Calu3 (cell line): ENCODE results near the gene IQCH. TPM values are rescaled to one million over a fixed set of nuclear protein-coding genes. Genes with fewer than 3 reads are reported as not detected.

ENCODE experiments used
- BruUV-seq: library from RNA; stranded (reverse); fragments of 400-500 nt; replicated peaks from 2 replicates; lab custom pipeline; 2021; lab: Mats Ljungman, UMichigan
- CTCF ChIA-PET: fragments of 300-600 bp; sonication (Branson Sonifier 250); formaldehyde crosslinking; loops from one replicate; lab custom pipeline; 2022; ENCODE audit warnings: antibody characterized with exemption; lab: Charles Lee
- DNase-seq: peaks from one replicate; pipeline ENCODE4 v3.0.0; 2022
- H3K27ac Mint-ChIP-seq: one replicate; pipeline ENCODE4 v1.8.0; 2022; ENCODE audit warnings: mixed read lengths; ENCODE audit not compliant: unreplicated experiment
- H3K27me3 Mint-ChIP-seq: one replicate; pipeline ENCODE4 v1.8.0; 2022; ENCODE audit warnings: mixed read lengths; ENCODE audit not compliant: unreplicated experiment
- H3K36me3 Mint-ChIP-seq: one replicate; pipeline ENCODE4 v1.8.0; 2022; ENCODE audit warnings: mild to moderate bottlenecking, moderate library complexity, mixed read lengths; ENCODE audit not compliant: insufficient read depth, unreplicated experiment
- H3K4me1 Mint-ChIP-seq: one replicate; pipeline ENCODE4 v1.8.0; 2022; ENCODE audit warnings: mild to moderate bottlenecking, low read depth, mixed read lengths; ENCODE audit not compliant: unreplicated experiment
- H3K4me3 Mint-ChIP-seq: one replicate; pipeline ENCODE4 v1.8.0; 2022; ENCODE audit warnings: mild to moderate bottlenecking, low read depth, moderate library complexity, mixed read lengths; ENCODE audit not compliant: unreplicated experiment
- H3K9me3 Mint-ChIP-seq: one replicate; pipeline ENCODE4 v1.8.0; 2022; ENCODE audit warnings: low read depth, mixed read lengths; ENCODE audit not compliant: unreplicated experiment
- intact Hi-C: fragments of 100-400 bp; cut with micrococcal nuclease; formaldehyde crosslinking; loops from one replicate; pipeline ENCODE4 v1.10.0; 2022; ENCODE audit not compliant: unreplicated experiment
- total RNA-seq: library from RNA; stranded (reverse); gene quantifications from 2 replicates; pipeline ENCODE4 v1.2.3, GENCODE V29; 2022
- TF ChIP-seq, protein P1 (sequence below): fragments of 200-600 bp; IDR thresholded peaks from one replicate; pipeline ENCODE4 v1.8.0; 2022; ENCODE audit warnings: antibody characterized with exemption; ENCODE audit not compliant: unreplicated experiment

Gene IQCH
- total RNA-seq, 1 experiment from 2014 or later, result 5.5 TPM

DNA sequence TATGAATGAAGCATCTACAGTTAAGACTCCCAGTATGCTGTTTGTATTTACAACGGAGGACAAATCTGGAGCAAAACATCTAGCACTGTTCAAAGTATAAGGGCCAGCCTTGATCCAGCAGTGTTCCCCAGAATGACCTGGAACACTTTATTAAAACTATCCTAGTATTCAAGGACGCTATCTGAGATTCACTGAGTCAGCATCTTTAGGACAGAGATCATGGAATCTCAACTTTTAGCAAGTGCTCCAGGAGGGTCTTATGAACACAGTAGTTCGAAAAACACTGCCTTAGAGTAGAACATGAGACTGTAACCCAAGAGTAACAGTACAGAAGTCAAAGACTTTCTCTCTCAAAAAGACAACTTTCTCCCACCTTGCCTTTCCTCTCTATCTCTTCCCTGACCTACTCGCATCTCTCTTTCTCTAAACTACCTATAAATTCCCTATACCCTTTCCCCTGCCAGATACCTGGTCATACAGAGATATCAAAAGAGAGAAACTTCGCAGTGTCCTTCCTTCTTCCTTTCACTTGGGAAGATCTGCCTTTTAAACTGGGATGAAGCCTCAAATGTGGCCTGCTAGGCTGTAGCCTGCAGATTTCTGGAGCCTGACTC lies 43.9 kb upstream of the IQCH start:
- peaks cover 13% of the 10 kb centered on the region for H3K36me3 Mint-ChIP-seq
- no TSS peak for BruUV-seq
- H3K9me3 Mint-ChIP-seq, result no peaks in the 10 kb centered on the region
- intact Hi-C loops, result no loop called here
- H3K27me3 Mint-ChIP-seq, result no peaks in the 10 kb centered on the region
- no peak overlapping the region for H3K4me3 Mint-ChIP-seq
- H3K27ac Mint-ChIP-seq, result no peak overlapping the region
- TF ChIP-seq, protein P1, sequence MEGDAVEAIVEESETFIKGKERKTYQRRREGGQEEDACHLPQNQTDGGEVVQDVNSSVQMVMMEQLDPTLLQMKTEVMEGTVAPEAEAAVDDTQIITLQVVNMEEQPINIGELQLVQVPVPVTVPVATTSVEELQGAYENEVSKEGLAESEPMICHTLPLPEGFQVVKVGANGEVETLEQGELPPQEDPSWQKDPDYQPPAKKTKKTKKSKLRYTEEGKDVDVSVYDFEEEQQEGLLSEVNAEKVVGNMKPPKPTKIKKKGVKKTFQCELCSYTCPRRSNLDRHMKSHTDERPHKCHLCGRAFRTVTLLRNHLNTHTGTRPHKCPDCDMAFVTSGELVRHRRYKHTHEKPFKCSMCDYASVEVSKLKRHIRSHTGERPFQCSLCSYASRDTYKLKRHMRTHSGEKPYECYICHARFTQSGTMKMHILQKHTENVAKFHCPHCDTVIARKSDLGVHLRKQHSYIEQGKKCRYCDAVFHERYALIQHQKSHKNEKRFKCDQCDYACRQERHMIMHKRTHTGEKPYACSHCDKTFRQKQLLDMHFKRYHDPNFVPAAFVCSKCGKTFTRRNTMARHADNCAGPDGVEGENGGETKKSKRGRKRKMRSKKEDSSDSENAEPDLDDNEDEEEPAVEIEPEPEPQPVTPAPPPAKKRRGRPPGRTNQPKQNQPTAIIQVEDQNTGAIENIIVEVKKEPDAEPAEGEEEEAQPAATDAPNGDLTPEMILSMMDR, result no peak
- DNase-seq, result no peak
- CTCF ChIA-PET, result interaction anchor here (0.7 kb wide), 1 partner anchor 26 kb away, joined by 4 read pairs; no protein-coding TSS in a partner anchor
- no peaks in the 10 kb centered on the region for H3K4me1 Mint-ChIP-seq

DNA sequence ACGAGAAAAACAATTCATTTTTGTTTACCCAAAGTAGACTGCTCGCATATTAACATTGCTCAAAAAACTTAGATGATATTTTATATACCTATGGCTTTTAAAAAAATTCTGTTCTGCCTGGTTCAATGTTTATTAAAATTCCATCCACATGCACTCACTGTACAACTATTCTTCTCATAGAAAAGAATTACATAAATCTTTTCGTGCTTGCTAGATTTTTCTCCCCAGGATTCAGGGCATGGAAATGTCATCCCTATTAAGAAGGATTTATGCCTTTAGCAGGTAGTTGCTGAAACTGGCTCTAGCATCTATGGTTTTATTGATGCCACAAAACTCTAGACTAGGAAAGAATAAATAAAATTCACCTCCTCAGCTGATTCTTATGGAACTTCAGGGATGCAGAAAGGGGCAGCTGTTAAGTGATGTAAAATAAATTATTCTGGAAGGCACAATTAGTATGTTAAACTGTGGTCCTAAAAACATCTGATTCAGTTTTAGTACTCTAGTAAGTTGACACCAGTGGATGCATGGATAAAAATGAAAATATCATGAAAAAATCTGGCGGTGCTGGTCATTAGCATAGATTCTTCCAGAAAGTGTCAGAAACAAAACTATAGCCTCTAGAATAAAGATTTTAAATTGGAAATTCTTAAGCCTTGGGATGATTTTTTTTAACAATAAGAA lies 41.8 kb upstream of the IQCH start:
- Mint-ChIP-seq H3K4me1 (no peaks in the 10 kb centered on the region), H3K9me3 (no peaks in the 10 kb centered on the region), H3K4me3 (no peak overlapping the region), H3K27me3 (no peaks in the 10 kb centered on the region), H3K36me3 (peaks cover 13% of the 10 kb centered on the region), H3K27ac (no peak overlapping the region)
- intact Hi-C loops, result no loop called here
- no peak for DNase-seq
- BruUV-seq, result no TSS peak
- TF ChIP-seq, protein P1, result no peak
- CTCF ChIA-PET, result no interaction called here

DNA sequence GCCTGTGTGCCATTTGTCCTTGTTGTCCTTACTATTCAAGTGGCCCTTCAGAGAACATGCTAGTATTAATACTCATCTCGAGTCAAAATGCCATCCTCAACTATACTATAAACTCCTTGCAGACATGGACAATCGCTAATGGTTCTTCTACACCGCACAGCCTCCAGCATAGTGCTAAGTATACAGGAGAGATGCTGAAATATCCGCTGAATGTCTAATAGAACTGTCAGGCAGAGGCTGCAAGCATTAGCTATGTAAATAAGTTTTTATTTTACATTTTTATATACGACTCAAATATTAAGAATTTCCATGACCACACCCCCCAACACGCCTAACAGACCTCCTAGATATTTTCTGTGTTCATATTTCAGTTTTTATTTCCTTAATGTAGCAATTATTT lies 39.5 kb upstream of the IQCH start:
- CTCF ChIA-PET, result no interaction called here
- Mint-ChIP-seq H3K4me3 (no peak overlapping the region), H3K4me1 (no peaks in the 10 kb centered on the region), H3K27me3 (no peaks in the 10 kb centered on the region), H3K9me3 (no peaks in the 10 kb centered on the region), H3K27ac (no peak overlapping the region), H3K36me3 (peaks cover 4% of the 10 kb centered on the region)
- no TSS peak for BruUV-seq
- TF ChIP-seq, protein P1, result no peak
- intact Hi-C loops, result no loop called here
- no peak for DNase-seq

DNA sequence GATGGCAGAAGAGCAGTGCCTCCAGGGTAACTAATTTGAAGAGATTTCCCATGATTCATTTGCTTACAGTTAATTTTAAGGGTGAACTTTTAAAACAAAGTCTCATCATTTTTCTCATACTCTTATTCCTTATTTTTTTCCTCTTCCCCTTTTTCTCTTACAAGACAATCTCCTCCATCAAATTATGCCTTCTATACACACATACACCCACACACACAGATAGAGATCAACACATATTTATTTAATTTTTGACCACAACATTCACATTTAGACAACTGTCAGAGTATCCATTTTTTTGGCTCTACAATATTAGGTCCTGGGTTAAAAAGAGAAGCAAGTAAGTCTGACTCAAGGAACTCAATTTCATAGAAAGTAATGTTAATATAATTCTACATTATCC lies 37.7 kb upstream of the IQCH start:
- CTCF ChIA-PET, result interaction anchor here (0.7 kb wide), 2 partner anchors 12 to 519 kb away, joined by 3 read pairs; no protein-coding TSS in a partner anchor
- H3K36me3 Mint-ChIP-seq, result no peaks in the 10 kb centered on the region
- H3K27me3 Mint-ChIP-seq, result no peaks in the 10 kb centered on the region
- BruUV-seq, result no TSS peak
- no peak for DNase-seq
- H3K4me1 Mint-ChIP-seq, result no peaks in the 10 kb centered on the region
- TF ChIP-seq, protein P1, result no peak
- H3K9me3 Mint-ChIP-seq, result no peaks in the 10 kb centered on the region
- intact Hi-C loops, result no loop called here
- H3K4me3 Mint-ChIP-seq, result no peak overlapping the region
- H3K27ac Mint-ChIP-seq, result no peak overlapping the region
